GM19240 (cell line): ENCODE measurements around the gene MIP.
"Not testable (repeated sequence)": the region's sequence is repeated elsewhere in the genome, so short reads cannot be mapped to it uniquely, and the experiment has no call there.

Experiments used
- DNase-seq: peaks from one replicate; pipeline ENCODE4 v3.0.0; 2011; ENCODE audit warnings: low spot score; ENCODE audit not compliant: insufficient read length

Gene MIP

GRCh38 chr12:56454557-56454956, at the start of gene MIP:
TSS of gene MIP (minus strand) at chr12:56454657. CDS start at chr12:56454613, 44 bp downstream.
- no peak for DNase-seq

GRCh38 chr12:56499879-56500278, 45.4 kb upstream of the MIP start:
- not testable (repeated sequence) for DNase-seq

GRCh38 chr12:56499452-56499851, 45.0 kb upstream of the MIP start:
- not testable (repeated sequence) for DNase-seq

- not testable (repeated sequence) for DNase-seq
Measured at GRCh38 chr12:56498126-56498902, 43.9 kb upstream of the MIP start.

- DNase-seq: not testable (repeated sequence)
Measured at GRCh38 chr12:56496704-56497103, 42.2 kb upstream of the MIP start.

- not testable (repeated sequence) for DNase-seq
Measured at GRCh38 chr12:56494481-56494880, 40.0 kb upstream of the MIP start.

- DNase-seq: not testable (repeated sequence)
Measured at GRCh38 chr12:56494106-56494415, 39.6 kb upstream of the MIP start.

- not testable (repeated sequence) for DNase-seq
Measured at GRCh38 chr12:56493409-56494105, 39.1 kb upstream of the MIP start.

- DNase-seq: no peak
Measured at GRCh38 chr12:56490360-56490759, 35.9 kb upstream of the MIP start.

GRCh38 chr12:56488041-56488955, 33.8 kb upstream of the MIP start, which contains the start of gene GLS2:
TSS of gene GLS2 (minus strand) at chr12:56488161. CDS start at chr12:56488118, 43 bp downstream.
- DNase-seq: peak; percentile 65

- DNase-seq: no peak
Measured at GRCh38 chr12:56487448-56488040, 33.1 kb upstream of the MIP start.

- no peak for DNase-seq
Measured at GRCh38 chr12:56486694-56487093, 32.2 kb upstream of the MIP start.

GRCh38 chr12:56484566-56484965, 30.1 kb upstream of the MIP start:
- no peak for DNase-seq

- DNase-seq: no peak
Measured at GRCh38 chr12:56479625-56480024, 25.2 kb upstream of the MIP start.

GRCh38 chr12:56477521-56478225, 23.2 kb upstream of the MIP start:
- DNase-seq: no peak

- no peak for DNase-seq
Measured at GRCh38 chr12:56476972-56477432, 22.5 kb upstream of the MIP start.

- no peak for DNase-seq
Measured at GRCh38 chr12:56476143-56476542, 21.7 kb upstream of the MIP start.

GRCh38 chr12:56474389-56474788, 19.9 kb upstream of the MIP start:
- DNase-seq: no peak

GRCh38 chr12:56469007-56469930, 14.8 kb upstream of the MIP start:
- no peak for DNase-seq
